Vagina (tissue), 2 donors: Measurements from ENCODE around the gene SLC1A2.

Source experiments
- POLR2A ChIP-seq, 2 donors: fragments of 450-650 bp; IDR thresholded peaks; one replicate each; pipeline ENCODE4 v1.6.1; 2017; ENCODE audit warnings: antibody characterized with exemption in 2 of 2, mild to moderate bottlenecking in 2 of 2, moderate library complexity in 2 of 2
- POLR2AphosphoS5 ChIP-seq, 2 donors: sonication (generic); formaldehyde crosslinking; IDR thresholded peaks; one replicate each; pipeline ENCODE4 v1.9.0; 2017; ENCODE audit warnings: antibody characterized with exemption in 2 of 2, mild to moderate bottlenecking in 2 of 2, low read depth in 1 of 2; ENCODE audit not compliant: insufficient read depth in 1 of 2
- TF ChIP-seq, protein P1 (sequence below), 3 experiments: fragments of 450-650 bp in 2 of 3; fragments of 200-600 bp in 1 of 3; sonication (generic) in 1 of 3; IDR thresholded peaks; one replicate each; pipeline ENCODE4 v1.5.1; 2017 to 2019; ENCODE audit warnings: antibody characterized with exemption in 3 of 3, mild to moderate bottlenecking in 2 of 3, moderate library complexity in 2 of 3

DNA sequence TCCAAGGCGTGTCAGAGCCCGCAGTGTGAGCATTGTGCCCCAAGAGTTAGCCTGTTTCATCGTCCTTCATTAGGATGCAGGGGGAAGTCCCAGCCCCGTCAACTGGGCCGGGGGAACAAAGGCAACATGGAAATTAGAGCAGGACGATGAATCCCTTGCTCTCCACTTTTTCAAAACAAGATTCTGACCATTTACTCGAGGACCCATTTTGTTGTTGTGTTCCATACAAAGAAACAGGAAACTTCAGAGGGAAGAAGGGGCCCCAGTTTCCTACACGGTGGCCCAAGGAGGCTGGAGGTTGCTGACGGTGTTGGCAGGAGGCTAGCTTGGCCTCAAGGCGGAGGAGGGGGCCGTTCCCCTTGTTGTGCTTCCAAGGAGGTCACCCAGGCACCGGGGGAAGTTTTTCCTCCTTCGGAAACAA lies 44.0 kb upstream of the SLC1A2 start:
- TF ChIP-seq, protein P1, sequence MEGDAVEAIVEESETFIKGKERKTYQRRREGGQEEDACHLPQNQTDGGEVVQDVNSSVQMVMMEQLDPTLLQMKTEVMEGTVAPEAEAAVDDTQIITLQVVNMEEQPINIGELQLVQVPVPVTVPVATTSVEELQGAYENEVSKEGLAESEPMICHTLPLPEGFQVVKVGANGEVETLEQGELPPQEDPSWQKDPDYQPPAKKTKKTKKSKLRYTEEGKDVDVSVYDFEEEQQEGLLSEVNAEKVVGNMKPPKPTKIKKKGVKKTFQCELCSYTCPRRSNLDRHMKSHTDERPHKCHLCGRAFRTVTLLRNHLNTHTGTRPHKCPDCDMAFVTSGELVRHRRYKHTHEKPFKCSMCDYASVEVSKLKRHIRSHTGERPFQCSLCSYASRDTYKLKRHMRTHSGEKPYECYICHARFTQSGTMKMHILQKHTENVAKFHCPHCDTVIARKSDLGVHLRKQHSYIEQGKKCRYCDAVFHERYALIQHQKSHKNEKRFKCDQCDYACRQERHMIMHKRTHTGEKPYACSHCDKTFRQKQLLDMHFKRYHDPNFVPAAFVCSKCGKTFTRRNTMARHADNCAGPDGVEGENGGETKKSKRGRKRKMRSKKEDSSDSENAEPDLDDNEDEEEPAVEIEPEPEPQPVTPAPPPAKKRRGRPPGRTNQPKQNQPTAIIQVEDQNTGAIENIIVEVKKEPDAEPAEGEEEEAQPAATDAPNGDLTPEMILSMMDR (IDR thresholded peaks at IDR 0.05): no peak
- TF ChIP-seq POLR2A (IDR thresholded peaks at IDR 0.05) (no peak), POLR2AphosphoS5 (IDR thresholded peaks at IDR 0.05; ENCODE audit: insufficient read depth in 1 of 2, low read depth in 1 of 2) (no peak)
